ENCODE results near the gene CASK.

DNA sequence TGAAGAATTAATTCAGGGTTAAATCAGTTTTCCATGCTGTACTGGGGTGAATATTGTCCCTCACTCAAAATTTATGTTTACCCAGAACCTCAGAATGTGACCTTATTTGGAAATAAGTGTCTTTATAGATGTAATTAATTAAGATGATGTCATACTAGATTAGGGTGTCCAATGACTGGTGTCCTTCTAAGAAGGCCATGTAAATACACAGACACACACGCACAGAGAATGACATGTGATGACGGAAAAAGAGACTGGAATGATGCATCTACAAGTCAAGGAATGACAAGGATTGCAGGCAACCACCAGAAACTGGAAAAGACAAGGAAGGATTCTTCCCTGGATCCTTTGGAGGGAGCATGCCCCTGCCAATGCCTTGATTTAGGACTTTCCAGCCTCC lies 319.2 kb downstream of the CASK start:
- TF ChIP-seq, protein P1, sequence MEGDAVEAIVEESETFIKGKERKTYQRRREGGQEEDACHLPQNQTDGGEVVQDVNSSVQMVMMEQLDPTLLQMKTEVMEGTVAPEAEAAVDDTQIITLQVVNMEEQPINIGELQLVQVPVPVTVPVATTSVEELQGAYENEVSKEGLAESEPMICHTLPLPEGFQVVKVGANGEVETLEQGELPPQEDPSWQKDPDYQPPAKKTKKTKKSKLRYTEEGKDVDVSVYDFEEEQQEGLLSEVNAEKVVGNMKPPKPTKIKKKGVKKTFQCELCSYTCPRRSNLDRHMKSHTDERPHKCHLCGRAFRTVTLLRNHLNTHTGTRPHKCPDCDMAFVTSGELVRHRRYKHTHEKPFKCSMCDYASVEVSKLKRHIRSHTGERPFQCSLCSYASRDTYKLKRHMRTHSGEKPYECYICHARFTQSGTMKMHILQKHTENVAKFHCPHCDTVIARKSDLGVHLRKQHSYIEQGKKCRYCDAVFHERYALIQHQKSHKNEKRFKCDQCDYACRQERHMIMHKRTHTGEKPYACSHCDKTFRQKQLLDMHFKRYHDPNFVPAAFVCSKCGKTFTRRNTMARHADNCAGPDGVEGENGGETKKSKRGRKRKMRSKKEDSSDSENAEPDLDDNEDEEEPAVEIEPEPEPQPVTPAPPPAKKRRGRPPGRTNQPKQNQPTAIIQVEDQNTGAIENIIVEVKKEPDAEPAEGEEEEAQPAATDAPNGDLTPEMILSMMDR (IDR thresholded peaks at IDR 0.05), result no peak
- TF ChIP-seq POLR2A (IDR thresholded peaks at IDR 0.05), result no peak
- no peak for TF ChIP-seq POLR2AphosphoS5 (IDR thresholded peaks at IDR 0.05)

All from prostate gland (tissue), 2 donors.